ENCODE results near the gene TGFBR1.

TGFBR1 gene

DNA sequence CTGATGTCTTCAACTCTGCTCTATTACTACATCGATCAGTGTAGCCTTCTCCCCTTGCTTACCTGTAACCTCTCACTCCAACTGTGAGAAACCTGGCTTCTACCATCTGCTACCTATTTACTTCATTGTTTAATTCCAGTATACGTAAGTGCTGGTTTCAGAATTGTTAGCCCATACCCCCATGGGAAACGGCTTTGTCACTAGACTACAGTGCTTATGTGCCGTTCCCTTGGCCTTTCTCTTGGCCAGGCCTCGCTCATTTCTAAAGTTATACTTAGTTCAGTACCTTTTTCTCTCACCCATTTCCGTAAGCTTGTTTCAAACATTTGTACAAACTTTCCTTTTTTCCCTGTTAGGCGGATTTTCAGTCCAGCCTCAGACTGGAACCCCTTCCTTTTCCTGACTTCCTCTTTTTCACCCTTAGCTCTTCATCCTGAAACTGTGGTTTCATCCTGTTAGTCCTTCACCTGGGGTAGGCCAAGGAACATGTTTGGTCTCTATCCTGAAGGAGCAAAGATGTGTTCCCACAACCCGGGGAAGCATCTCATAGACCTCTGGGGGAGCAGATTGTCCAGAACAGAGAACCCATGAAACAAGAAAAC is 95.1 kb downstream of the TGFBR1 start:
- DNase-seq (ENCODE audit: low spot score), result no peak
- TF ChIP-seq, protein P1, sequence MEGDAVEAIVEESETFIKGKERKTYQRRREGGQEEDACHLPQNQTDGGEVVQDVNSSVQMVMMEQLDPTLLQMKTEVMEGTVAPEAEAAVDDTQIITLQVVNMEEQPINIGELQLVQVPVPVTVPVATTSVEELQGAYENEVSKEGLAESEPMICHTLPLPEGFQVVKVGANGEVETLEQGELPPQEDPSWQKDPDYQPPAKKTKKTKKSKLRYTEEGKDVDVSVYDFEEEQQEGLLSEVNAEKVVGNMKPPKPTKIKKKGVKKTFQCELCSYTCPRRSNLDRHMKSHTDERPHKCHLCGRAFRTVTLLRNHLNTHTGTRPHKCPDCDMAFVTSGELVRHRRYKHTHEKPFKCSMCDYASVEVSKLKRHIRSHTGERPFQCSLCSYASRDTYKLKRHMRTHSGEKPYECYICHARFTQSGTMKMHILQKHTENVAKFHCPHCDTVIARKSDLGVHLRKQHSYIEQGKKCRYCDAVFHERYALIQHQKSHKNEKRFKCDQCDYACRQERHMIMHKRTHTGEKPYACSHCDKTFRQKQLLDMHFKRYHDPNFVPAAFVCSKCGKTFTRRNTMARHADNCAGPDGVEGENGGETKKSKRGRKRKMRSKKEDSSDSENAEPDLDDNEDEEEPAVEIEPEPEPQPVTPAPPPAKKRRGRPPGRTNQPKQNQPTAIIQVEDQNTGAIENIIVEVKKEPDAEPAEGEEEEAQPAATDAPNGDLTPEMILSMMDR (IDR thresholded peaks at IDR 0.05; ENCODE audit: extremely low read depth, missing control alignments), result no peak

DNA sequence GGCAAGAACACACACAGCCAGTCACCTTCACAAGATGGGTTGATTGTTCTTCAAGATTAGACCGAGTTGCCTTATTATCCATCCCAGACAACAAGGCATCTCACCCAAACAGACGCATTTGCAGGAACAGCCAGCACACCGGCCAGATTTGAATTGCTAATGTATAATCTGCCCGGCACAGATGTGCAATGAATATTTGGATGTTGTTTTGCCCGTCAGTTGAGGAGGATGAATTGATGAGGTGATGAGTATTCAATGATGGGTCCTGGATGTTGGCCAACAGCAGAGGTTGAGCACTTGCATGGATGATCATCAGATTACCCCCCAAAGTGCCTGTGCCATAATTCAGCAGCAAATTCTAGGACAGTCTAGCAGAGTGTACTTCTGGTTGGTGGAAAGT is 96.7 kb downstream of the TGFBR1 start:
- TF ChIP-seq, protein P1 (IDR thresholded peaks at IDR 0.05; ENCODE audit: extremely low read depth, missing control alignments), result no peak
- no peak for DNase-seq (ENCODE audit: low spot score)

All from GM20000 (cell line).